ENCODE data around the gene ACAD9.
"Not testable (repeated sequence)": the region's sequence is repeated elsewhere in the genome, so short reads cannot be mapped to it uniquely, and the experiment has no call there.

ACAD9 gene

GRCh38 chr3:128895843-128896697 lies 16.6 kb downstream of the ACAD9 start:
- no peak for DNase-seq (ENCODE audit: low read depth in 3 of 3)

- no peak for DNase-seq (ENCODE audit: low read depth in 3 of 3)
These were observed 23.0 kb downstream of the ACAD9 start for GRCh38 chr3:128902426-128902825.

GRCh38 chr3:128903501-128903900 lies 24.1 kb downstream of the ACAD9 start:
- no peak for DNase-seq (ENCODE audit: low read depth in 3 of 3)

GRCh38 chr3:128906031-128906803 lies 26.8 kb downstream of the ACAD9 start:
- no peak for DNase-seq (ENCODE audit: low read depth in 3 of 3)

- DNase-seq (ENCODE audit: low read depth in 3 of 3) = no peak
These were observed 27.5 kb downstream of the ACAD9 start for GRCh38 chr3:128906804-128907525.

GRCh38 chr3:128907706-128908445 lies 28.5 kb downstream of the ACAD9 start:
- no peak for DNase-seq (ENCODE audit: low read depth in 3 of 3)

- DNase-seq (ENCODE audit: low read depth in 3 of 3) = no peak
These were observed 29.5 kb downstream of the ACAD9 start for GRCh38 chr3:128908951-128909350.

- DNase-seq (ENCODE audit: low read depth in 3 of 3) = no peak
These were observed 30.6 kb downstream of the ACAD9 start for GRCh38 chr3:128910006-128910405.

GRCh38 chr3:128911911-128912310 lies 32.5 kb downstream of the ACAD9 start:
- DNase-seq (ENCODE audit: low read depth in 3 of 3) = no peak

GRCh38 chr3:128914966-128915645 lies 35.7 kb downstream of the ACAD9 start:
- no peak for DNase-seq (ENCODE audit: low read depth in 3 of 3)

- DNase-seq (ENCODE audit: low read depth in 3 of 3) = no peak
These were observed 37.9 kb downstream of the ACAD9 start for GRCh38 chr3:128917291-128917690.

- DNase-seq (ENCODE audit: low read depth in 3 of 3) = no peak
These were observed 40.6 kb downstream of the ACAD9 start for GRCh38 chr3:128919988-128920387.

- DNase-seq (ENCODE audit: low read depth in 3 of 3) = peak; percentile 20 to 58 (median 33)
These were observed 43.5 kb downstream of the ACAD9 start for GRCh38 chr3:128922804-128923459.

- no peak for DNase-seq (ENCODE audit: low read depth in 3 of 3)
These were observed 44.2 kb downstream of the ACAD9 start for GRCh38 chr3:128923576-128923975.

GRCh38 chr3:128923986-128924385 lies 44.6 kb downstream of the ACAD9 start:
- DNase-seq (ENCODE audit: low read depth in 3 of 3) = not testable (repeated sequence)

- DNase-seq (ENCODE audit: low read depth in 3 of 3) = no peak
These were observed 49.9 kb downstream of the ACAD9 start for GRCh38 chr3:128929364-128929763.

- no peak for DNase-seq (ENCODE audit: low read depth in 3 of 3)
These were observed 51.6 kb downstream of the ACAD9 start for GRCh38 chr3:128931046-128931445.

GRCh38 chr3:128932516-128933212 lies 53.2 kb downstream of the ACAD9 start:
- DNase-seq (ENCODE audit: low read depth in 3 of 3) = no peak

- no peak for DNase-seq (ENCODE audit: low read depth in 3 of 3)
These were observed 53.9 kb downstream of the ACAD9 start for GRCh38 chr3:128933213-128933921.
